Measurements from ENCODE around the gene SIK2. TPM values are rescaled to one million over a fixed set of nuclear protein-coding genes. Genes with fewer than 3 reads are reported as not detected.

The SIK2 gene
- total and polyA plus RNA-seq, 10 donors = 1.7 to 23.8 (median 14.9) TPM

DNA sequence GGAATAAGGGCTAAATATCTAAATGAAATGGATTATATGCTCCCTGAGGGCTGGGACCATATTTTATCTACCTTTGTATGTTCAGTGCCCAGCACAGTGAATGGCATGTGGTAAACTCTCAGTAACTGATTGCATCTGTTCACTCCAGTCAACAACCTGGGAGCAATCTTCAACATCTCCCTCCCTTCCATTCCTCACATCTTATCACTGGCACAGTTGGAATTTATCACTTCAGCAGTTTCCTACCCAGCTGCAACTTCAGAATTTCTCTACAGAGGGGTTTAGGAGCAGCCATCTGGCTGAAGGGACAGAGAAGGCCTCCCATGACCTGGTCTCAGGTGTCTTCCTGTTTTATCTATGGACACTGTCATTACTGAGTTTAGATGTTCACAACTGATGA, 9.8 kb upstream of the SIK2 start:
- Histone ChIP-seq H3K9me3 (no peaks in the 10 kb centered on the region), H3K36me3 (no peaks in the 10 kb centered on the region), H3K4me1 (no peaks in the 10 kb centered on the region), H3K27me3 (replicated peaks in 1 of 7) (no peaks in the 10 kb centered on the region), H3K27ac (no peak overlapping the region), H3K4me3 (no peak overlapping the region)
- intact Hi-C loops (cut with DNase I; ENCODE audit: low total_unique reads) = no loop called here
- DNase-seq = no peak
- TF ChIP-seq, protein P1, sequence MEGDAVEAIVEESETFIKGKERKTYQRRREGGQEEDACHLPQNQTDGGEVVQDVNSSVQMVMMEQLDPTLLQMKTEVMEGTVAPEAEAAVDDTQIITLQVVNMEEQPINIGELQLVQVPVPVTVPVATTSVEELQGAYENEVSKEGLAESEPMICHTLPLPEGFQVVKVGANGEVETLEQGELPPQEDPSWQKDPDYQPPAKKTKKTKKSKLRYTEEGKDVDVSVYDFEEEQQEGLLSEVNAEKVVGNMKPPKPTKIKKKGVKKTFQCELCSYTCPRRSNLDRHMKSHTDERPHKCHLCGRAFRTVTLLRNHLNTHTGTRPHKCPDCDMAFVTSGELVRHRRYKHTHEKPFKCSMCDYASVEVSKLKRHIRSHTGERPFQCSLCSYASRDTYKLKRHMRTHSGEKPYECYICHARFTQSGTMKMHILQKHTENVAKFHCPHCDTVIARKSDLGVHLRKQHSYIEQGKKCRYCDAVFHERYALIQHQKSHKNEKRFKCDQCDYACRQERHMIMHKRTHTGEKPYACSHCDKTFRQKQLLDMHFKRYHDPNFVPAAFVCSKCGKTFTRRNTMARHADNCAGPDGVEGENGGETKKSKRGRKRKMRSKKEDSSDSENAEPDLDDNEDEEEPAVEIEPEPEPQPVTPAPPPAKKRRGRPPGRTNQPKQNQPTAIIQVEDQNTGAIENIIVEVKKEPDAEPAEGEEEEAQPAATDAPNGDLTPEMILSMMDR (IDR thresholded peaks at IDR 0.05 in 8 of 11, conservative IDR thresholded peaks at IDR 0.05 in 3 of 11) = no peak
- TF ChIP-seq POLR2AphosphoS5 (IDR thresholded peaks at IDR 0.05) (no peak), POLR2A (IDR thresholded peaks at IDR 0.05) (no peak)

DNA sequence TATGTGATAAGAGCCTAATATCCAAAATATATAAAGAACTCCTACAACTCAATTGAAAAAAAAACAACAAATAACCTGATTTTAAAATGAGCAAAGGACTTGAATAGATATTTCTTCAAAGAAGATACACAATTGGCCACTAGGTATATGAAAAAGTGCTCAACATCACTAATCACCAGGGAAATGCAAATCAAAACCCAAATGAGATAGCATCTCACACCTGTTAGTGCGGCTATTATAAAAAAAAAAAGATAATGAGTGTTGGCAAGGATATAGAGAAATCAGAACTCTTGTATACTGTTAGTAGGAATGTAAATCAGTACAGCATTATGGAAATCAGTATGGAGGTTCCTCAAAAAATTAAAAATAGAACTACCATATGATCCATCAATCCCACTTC, 5.9 kb upstream of the SIK2 start:
- Histone ChIP-seq H3K4me1 (peaks cover 0 to 3% (median under 1%) of the 10 kb centered on the region in 6 donors), H3K27me3 (replicated peaks in 1 of 7) (no peaks in the 10 kb centered on the region), H3K9me3 (no peaks in the 10 kb centered on the region), H3K27ac (no peak overlapping the region), H3K36me3 (no peaks in the 10 kb centered on the region), H3K4me3 (no peak overlapping the region)
- intact Hi-C loops (cut with DNase I; ENCODE audit: low total_unique reads) = no loop called here
- DNase-seq = no peak
- 74 to 90% (median 86%) methylated on average over 1 of the region's 1 CpG for WGBS, 5 donors
- no peak for TF ChIP-seq POLR2A (IDR thresholded peaks at IDR 0.05)
- TF ChIP-seq, protein P1 (IDR thresholded peaks at IDR 0.05 in 8 of 11, conservative IDR thresholded peaks at IDR 0.05 in 3 of 11) = no peak
- no peak for TF ChIP-seq POLR2AphosphoS5 (IDR thresholded peaks at IDR 0.05)

DNA sequence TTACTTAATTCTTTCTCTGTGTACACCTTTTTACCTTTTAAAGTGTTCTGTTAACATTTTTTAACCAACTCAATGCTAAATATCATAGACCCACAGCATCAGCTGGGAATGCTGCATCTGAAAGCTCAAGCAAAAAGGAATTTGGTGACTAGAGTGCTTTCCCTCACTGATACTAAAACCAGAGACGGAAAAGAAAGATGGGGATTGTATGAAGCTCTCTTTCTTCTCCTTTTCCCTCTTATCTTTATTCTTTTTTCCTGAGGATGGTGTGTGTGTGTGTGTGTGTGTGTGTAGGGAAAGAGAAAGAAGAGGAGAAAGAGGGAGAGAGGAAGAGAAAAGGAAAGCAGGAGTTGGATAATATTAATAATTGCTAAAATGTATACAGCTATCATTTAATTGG, 4.1 kb upstream of the SIK2 start:
- H3K36me3 ChIP-seq = no peaks in the 10 kb centered on the region
- DNase-seq = no peak
- H3K27me3 ChIP-seq (replicated peaks in 1 of 7) = no peaks in the 10 kb centered on the region
- peaks cover 0 to 13% (median 8%) of the 10 kb centered on the region in 6 donors for H3K4me1 ChIP-seq
- TF ChIP-seq, protein P1 (IDR thresholded peaks at IDR 0.05 in 8 of 11, conservative IDR thresholded peaks at IDR 0.05 in 3 of 11) = no peak
- no peak for TF ChIP-seq POLR2AphosphoS5 (IDR thresholded peaks at IDR 0.05)
- TF ChIP-seq POLR2A (IDR thresholded peaks at IDR 0.05) = no peak
- H3K9me3 ChIP-seq = no peaks in the 10 kb centered on the region
- no peak overlapping the region for H3K4me3 ChIP-seq
- intact Hi-C loops (cut with DNase I; ENCODE audit: low total_unique reads) = no loop called here
- H3K27ac ChIP-seq = no peak overlapping the region
- 56 to 83% (median 67%) methylated on average over 1 of the region's 1 CpG for WGBS, 5 donors

DNA sequence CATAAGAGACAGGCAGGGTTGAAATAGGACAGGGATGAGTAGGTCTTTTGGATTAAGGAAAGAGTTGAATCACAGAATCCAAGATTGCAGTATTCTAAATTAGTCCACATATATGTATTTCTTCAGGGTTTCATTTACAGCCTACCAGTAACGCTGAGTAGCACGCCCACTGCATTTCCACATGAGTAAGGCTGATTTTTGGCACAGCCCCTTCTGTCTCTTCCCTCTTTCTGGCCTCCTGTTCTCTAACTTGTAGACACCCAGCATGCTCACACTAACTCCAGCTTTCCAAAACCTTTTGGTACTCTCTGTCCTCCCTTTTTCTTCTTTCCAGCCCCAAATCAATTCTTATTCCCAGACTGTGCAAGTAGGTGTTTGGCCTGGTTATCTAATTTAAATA, 3.7 kb upstream of the SIK2 start:
- Histone ChIP-seq H3K4me3 (no peak overlapping the region), H3K9me3 (no peaks in the 10 kb centered on the region), H3K27ac (no peak overlapping the region), H3K36me3 (no peaks in the 10 kb centered on the region), H3K27me3 (replicated peaks in 1 of 7) (no peaks in the 10 kb centered on the region), H3K4me1 (peaks cover 0 to 17% (median 12%) of the 10 kb centered on the region in 6 donors)
- no peak for DNase-seq
- TF ChIP-seq, protein P1 (IDR thresholded peaks at IDR 0.05 in 8 of 11, conservative IDR thresholded peaks at IDR 0.05 in 3 of 11) = no peak
- no peak for TF ChIP-seq POLR2A (IDR thresholded peaks at IDR 0.05)
- TF ChIP-seq POLR2AphosphoS5 (IDR thresholded peaks at IDR 0.05) = no peak
- intact Hi-C loops (cut with DNase I; ENCODE audit: low total_unique reads) = no loop called here
- WGBS, 5 donors = 43 to 73% (median 60%) methylated on average over 2 of the region's 2 CpGs

Measured in spleen (tissue), 11 donors.